SK-N-SH treated with all-trans-retinoic acid at 6 μM for 48 hours (cell line): ENCODE measurements around the gene LGI1.

Experiments used
- ARNTL ChIP-seq: fragments of 450-650 bp; formaldehyde crosslinking; IDR thresholded peaks from 2 replicates; pipeline ENCODE4 v1.5.0; 2020; ENCODE audit warnings: low read depth, mild to moderate bottlenecking, moderate library complexity, borderline replicate concordance
- CSDC2 ChIP-seq: fragments of 250-450 bp; sonication (Bioruptor Pico); IDR thresholded peaks from 2 replicates; pipeline ENCODE4 v1.5.0; 2020; ENCODE audit warnings: mild to moderate bottlenecking, moderate library complexity
- ZC3H10 ChIP-seq: fragments of 250-450 bp; sonication (Bioruptor Pico); IDR thresholded peaks from 2 replicates; pipeline ENCODE4 v1.5.1; 2021; ENCODE audit warnings: mild to moderate bottlenecking, moderate library complexity
- TF ChIP-seq, protein P1 (sequence below): fragments of 250-450 bp; sonication (Bioruptor Pico); IDR thresholded peaks from 2 replicates; pipeline ENCODE4 v1.5.1; 2020; ENCODE audit warnings: low read depth, mild to moderate bottlenecking, moderate library complexity

DNA sequence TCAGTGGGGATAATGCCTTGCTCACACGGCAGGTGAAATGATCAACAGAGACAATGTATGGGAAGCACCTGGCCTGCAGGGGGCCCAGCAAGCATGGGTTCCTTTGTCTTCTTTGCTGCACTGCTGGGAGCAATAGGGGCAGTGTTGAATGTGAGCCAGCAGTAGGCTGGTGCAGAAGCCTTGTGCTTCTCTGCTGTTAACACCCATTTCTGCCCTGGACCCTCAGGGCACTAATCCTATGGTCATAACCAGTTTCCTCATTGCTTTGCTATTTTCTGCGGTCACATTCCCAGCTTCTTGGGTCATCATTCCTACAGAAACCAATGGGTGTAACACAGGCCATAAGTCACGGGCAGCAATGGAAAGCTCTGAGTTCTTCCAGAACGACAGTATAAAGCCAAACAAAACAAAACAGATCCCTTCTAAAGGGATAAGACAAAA, 10.9 kb upstream of the LGI1 start:
- TF ChIP-seq, protein P1, sequence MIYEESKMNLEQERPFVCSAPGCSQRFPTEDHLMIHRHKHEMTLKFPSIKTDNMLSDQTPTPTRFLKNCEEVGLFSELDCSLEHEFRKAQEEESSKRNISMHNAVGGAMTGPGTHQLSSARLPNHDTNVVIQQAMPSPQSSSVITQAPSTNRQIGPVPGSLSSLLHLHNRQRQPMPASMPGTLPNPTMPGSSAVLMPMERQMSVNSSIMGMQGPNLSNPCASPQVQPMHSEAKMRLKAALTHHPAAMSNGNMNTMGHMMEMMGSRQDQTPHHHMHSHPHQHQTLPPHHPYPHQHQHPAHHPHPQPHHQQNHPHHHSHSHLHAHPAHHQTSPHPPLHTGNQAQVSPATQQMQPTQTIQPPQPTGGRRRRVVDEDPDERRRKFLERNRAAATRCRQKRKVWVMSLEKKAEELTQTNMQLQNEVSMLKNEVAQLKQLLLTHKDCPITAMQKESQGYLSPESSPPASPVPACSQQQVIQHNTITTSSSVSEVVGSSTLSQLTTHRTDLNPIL, result peak; percentile 98
- no peak for TF ChIP-seq ZC3H10 (CRISPR knock-in tag)
- peak; percentile 91 for TF ChIP-seq CSDC2
- no peak for TF ChIP-seq ARNTL (CRISPR knock-in tag)
